Stimulated activated CD8-positive, alpha-beta memory T cell treated with anti-CD3 and anti-CD28 coated beads, Interleukin-2, amount 100 ng/mL, for 48 hours (primary cell): ENCODE measurements around the gene ADNP2.

Experiments
- DNase-seq, 2 donors: peaks; one replicate each; pipeline ENCODE4 v3.0.0-alpha.2; 2020; ENCODE audit warnings: low read depth in 2 of 2

ADNP2 gene

GRCh38 chr18:80188643-80189530 is 79.8 kb downstream of the ADNP2 start:
- DNase-seq: no peak

- no peak for DNase-seq
These were observed 80.4 kb downstream of the ADNP2 start for GRCh38 chr18:80189531-80189865.
